CD4-positive, alpha-beta T cell treated with Interleukin-21 for 1 hour (primary cell): Measurements from ENCODE around the gene NOD1.
"Not testable (repeated sequence)": the region's sequence is repeated elsewhere in the genome, so short reads cannot be mapped to it uniquely, and the experiment has no call there.

Experiments
- DNase-seq: peaks from one replicate; pipeline ENCODE4 v3.0.0-alpha.2; 2020

Gene NOD1

GRCh38 chr7:30445770-30446169, 32.8 kb downstream of the NOD1 start:
- DNase-seq: peak; percentile 78

- no peak for DNase-seq
Observed at GRCh38 chr7:30437823-30438574, 40.6 kb downstream of the NOD1 start.

DNA sequence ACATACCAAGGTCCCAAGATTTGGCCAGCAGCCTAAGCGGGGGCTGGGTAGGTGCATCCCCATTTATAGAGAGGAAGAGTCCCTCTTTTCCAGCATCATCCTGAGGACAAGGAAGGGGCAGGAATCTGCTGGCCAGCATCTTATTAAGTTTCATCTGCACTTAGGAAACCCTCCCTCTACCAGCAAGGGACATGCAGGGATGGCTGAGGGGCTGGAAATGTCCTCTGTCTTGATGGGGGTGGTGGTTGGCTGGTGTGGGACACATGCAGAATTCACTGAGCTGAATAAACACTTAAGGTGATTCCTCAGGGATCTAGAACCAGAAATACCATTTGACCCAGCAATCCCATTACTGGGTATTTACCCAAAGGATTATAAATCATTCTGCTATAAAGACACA, 42.1 kb downstream of the NOD1 start:
- DNase-seq: no peak

GRCh38 chr7:30436046-30436445, 42.5 kb downstream of the NOD1 start:
- DNase-seq: no peak

DNA sequence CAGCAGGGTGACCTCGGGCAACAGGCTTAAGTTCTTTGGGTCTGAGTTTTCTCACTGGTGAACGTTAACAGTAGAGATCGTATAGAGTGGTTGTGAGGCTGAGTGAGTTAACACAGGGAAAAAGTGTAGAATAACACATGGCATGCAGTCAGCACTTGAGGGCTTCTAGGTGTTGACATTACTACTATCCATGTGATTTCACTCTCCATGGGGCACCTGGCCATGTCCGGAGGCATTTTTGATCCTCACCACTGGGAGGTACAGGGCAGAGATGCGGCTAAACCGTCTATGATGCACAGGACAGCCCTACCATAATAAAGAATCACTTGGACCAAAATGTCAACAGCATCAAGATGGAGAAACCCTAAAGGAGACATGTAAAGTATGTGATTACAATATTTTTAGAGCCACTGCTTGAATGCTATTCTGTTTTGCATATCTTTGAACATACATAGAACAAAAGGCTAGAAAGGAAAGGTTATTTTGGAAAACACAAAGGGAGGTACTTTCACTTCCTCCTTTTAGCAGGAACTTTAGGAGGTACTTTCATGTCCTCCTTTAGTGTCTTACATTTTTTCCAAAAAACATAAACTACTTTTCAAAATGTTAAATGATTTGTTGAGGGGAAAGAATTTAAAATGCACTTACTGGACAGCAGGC, 44.3 kb downstream of the NOD1 start:
- no peak for DNase-seq

- DNase-seq: no peak
Observed at GRCh38 chr7:30433506-30433905, 45.1 kb downstream of the NOD1 start.

- no peak for DNase-seq
Observed at GRCh38 chr7:30433082-30433481, 45.5 kb downstream of the NOD1 start.

DNA sequence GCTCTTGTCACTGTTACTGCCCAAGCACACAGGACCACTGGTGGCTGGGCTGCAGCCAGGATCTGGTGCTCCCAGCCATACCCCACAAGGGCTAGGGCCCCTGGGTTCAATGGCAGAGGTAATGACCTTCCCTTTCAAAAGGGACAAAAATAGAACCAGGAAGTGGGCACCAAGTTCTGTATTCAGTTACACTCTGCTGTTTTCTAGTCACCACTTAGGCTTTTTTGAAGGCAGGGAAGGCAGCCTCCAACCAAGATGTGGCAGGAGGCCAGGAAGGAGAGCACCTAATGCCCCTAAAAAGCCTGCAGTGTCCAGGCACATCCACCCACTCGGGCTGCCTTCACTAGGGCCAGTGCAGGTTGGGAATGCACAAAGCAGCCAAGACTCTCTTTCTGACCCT, 47.8 kb downstream of the NOD1 start:
- no peak for DNase-seq

- DNase-seq: no peak
Observed at GRCh38 chr7:30430276-30430675, 48.3 kb downstream of the NOD1 start.

DNA sequence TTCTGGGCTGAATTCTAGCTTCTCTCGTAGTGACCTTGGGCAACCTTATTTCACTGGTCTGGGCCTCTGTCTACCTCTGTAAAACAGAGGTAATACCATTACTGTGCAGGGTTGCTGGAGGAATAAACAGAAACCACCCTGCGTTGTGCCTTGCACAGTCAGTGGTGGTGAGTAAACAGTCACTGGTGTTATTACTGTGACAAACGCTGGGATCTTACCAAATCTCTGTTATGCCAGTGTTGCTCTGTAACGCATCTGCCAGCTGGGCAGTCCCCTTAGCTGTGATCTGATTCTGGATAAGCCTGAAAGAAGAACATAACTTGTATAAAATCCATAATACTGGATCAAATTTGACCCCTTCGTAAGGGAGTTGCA, 49.4 kb downstream of the NOD1 start:
- DNase-seq: no peak

- no peak for DNase-seq
Observed at GRCh38 chr7:30428246-30429155, 50.1 kb downstream of the NOD1 start.

DNA sequence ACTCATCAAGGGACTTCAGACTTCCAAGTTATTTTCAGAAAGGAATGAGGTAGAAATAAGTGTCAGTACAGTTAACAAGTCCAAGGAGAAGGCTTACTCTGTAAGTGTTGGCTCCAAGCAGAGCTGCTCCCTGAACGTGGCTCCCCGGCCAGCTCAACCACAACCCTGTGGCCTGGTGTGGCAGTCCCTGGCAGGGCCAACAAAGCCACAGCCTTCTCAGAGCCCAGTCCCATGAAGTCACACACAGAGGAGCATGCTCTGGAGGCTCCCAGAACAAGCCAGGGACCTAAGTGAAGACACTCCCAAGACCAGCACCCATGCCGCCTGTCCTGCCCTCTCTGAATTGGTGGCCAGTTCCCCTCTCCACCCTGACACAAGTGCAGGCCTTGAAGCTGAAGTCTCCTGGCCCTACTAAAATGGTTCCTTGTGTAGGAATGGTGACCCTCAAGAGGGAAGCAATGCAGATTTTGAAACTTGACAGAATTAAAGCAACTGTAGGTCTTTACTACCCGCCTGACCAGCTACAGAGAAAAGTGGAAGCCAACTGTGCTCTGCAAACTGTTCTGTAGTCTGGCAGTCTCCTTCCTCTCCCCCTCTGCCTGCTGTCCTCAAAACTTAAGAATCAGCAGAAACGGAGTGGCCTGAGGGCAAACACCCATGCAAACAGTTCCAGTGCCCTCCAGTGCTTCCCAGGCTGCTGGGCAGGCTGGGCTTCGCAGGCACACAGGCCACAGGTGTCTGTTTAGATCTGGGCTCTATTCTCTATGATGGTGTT, 51.1 kb downstream of the NOD1 start:
- DNase-seq: no peak

- no peak for DNase-seq
Observed at GRCh38 chr7:30424506-30424905, 54.1 kb downstream of the NOD1 start.

- DNase-seq: no peak
Observed at GRCh38 chr7:30423788-30424505, 54.6 kb downstream of the NOD1 start.

DNA sequence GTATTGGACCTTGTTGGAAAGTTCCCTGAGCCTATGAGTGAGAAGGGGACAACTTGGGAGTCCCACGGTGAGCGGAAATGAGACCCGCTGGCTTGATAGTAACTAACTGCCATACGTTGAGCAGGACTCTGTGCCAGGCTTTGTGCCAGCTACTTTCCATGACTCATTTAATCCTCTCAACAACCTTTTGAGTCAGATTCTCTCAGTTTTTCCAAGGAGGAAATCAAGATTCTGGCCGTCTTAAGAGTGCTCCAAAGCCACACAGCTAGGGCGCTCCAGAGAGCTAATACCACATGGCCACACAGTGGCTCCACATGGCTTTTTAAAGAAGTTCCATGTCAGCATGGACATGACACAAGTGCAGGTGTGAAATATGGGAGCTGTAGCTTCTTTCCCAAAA, 55.7 kb downstream of the NOD1 start:
- DNase-seq: no peak

DNA sequence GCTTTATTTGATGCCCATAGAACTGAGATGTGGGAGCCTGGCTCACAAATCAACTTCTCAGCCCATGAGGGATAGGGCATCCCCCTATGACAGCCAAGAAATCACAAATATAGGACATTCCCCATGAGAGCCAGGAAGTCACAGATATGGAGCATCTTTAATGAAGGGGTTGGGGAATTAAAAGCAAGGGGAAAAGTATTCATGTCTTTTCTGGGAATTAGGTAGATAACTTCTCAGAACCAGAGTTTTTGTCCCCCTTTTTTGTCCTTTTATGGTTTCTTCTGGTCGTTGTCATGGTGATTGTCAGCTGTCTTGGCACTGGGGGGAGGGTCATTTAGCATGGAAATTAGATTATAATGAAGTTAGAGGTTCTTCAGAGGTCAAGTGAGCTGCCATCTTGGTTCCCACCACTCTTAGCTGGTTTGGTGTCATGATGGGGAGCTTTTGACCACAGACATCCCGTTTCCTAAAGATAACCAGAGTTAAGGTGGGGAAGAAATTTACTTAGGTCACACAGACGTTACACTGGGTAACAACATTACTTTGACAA, 56.9 kb downstream of the NOD1 start:
- no peak for DNase-seq

DNA sequence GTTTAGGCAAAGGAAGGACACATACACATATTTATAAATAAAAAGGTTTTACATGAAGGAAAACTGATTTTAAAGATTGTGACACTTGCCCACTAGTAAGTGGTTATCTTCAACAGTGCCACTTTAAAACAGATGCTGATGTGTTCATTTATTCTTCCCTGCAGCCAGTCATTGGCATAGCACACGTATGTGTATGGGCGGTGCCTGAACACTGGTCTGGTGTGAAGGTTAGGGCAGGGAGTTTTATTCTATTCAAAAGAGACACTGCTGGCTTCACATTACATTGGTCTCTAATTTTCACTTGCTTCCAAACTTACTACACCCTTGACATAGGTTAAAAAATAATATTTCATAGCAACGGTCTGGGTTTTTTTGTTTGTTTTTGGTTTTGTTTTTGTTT, 57.9 kb downstream of the NOD1 start:
- DNase-seq: no peak

DNA sequence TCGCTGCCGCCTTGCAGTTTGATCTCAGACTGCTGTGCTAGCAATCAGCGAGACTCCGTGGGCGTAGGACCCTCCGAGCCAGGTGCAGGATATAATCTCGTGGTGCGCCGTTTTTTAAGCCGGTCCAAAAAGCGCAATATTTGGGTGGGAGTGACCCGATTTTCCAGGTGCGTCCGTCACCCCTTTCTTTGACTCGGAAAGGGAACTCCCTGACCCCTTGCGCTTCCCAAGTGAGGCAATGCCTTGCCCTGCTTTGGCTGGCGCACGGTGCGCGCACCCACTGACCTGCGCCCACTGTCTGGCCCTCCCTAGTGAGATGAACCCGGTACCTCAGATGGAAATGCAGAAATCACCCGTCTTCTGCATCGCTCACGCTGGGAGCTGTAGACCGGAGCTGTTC, 58.5 kb downstream of the NOD1 start:
- not testable (repeated sequence) for DNase-seq

GRCh38 chr7:30413864-30414263, 64.7 kb downstream of the NOD1 start:
- DNase-seq: no peak

GRCh38 chr7:30412782-30413504, 65.6 kb downstream of the NOD1 start:
- DNase-seq: peak; percentile 48

DNA sequence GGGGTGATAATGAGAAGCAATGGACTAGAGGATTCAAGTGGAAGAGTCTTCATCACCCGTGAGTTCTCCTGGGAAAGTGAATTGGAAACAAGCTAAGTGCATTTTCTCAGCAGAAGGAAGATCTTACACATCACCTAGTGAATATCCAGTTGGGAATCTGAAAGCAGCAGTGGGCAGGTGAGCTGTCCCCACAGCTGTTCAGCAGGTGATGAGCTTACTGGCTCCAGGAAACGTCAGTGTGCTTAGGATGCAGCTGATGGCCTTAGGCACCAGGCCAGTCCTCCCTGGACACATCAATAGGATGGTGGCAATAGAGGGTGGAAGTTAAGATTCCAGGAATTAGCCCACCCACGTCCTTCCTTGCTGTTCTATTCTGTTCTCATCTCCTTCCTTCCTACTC, 66.7 kb downstream of the NOD1 start:
- no peak for DNase-seq
